K562 (cell line): ENCODE data around the gene ANO3. TPM values are rescaled to one million over a fixed set of nuclear protein-coding genes. Genes with fewer than 3 reads are reported as not detected.

Experiments
- ATAC-seq: fragments of 200-7000 bp; cut with Tn5 transposase; 3 replicates; pipeline ENCODE4 v1.9.1; 2020; ENCODE audit warnings: moderate library complexity
- BruUV-seq: library from RNA; stranded (reverse); fragments of 400-500 nt; replicated peaks from 2 replicates; lab custom pipeline; 2021; lab: Mats Ljungman, UMichigan
- CTCF ChIA-PET: fragments of 300-600 bp; formaldehyde crosslinking; extraction: SDS; loops from one replicate; lab custom pipeline; 2021; ENCODE audit warnings: low intra/inter-chr PET ratio; lab: Yijun Ruan, JAX
- POLR2A ChIA-PET: fragments of 300-600, 350-650 bp; sonication (Branson Sonifier 250); formaldehyde crosslinking; extraction: SDS; loops from one replicate; lab custom pipeline; 2021; ENCODE audit warnings: antibody characterized with exemption, inconsistent platforms; lab: Yijun Ruan, JAX
- DNase-seq, 4 experiments: peaks; one replicate each; pipeline versions ENCODE4 v3.0.0 to v3.0.0-alpha.2; 2011 to 2018; ENCODE audit warnings: low spot score in 3 of 4, mixed read lengths in 3 of 4; ENCODE audit errors: extremely low read depth in 1 of 4
- FAIRE-seq: peaks from 2 replicates; lab custom pipeline; 2011; peaks lifted over from hg19 to GRCh38; lab: Jason Lieb, UNC
- H2AFZ ChIP-seq: 2 replicates; pipeline ENCODE4 v1.6.0; 2011; ENCODE audit warnings: low read depth, low read length, control low read depth, inconsistent platforms
- H3K27ac ChIP-seq: fragments of 200-600 bp; 3 replicates; pipeline ENCODE4 v1.8.0; 2011; ENCODE audit warnings: low read depth, mild to moderate bottlenecking, control low read depth, inconsistent platforms, low read length, moderate library complexity, mixed read lengths; ENCODE audit errors: extremely low read depth
- H3K27me3 ChIP-seq, 2 experiments: fragments of 300-600 bp in 1 of 2; 2 replicates in 1 of 2; 3 replicates in 1 of 2; pipeline versions ENCODE4 v1.6.0 to v1.8.0; 2011; ENCODE audit warnings: inconsistent platforms in 2 of 2, low read length in 2 of 2, mild to moderate bottlenecking in 1 of 2, mixed read lengths in 1 of 2, moderate library complexity in 1 of 2; ENCODE audit not compliant: control insufficient read depth in 2 of 2, insufficient read depth in 2 of 2
- H3K36me3 ChIP-seq: fragments of 300-600 bp; 3 replicates; pipeline ENCODE4 v1.8.0; 2011; ENCODE audit warnings: mild to moderate bottlenecking, low read length, inconsistent platforms; ENCODE audit not compliant: control insufficient read depth, insufficient read depth
- H3K4me1 ChIP-seq, 2 experiments: fragments of 200-600 bp in 1 of 2; replicated peaks in 1 of 2; 2 replicates in 1 of 2; 3 replicates in 1 of 2; pipeline versions ENCODE4 v1.5.1 to v1.8.0; 2011; ENCODE audit warnings: inconsistent platforms in 2 of 2, low read length in 2 of 2, mild to moderate bottlenecking in 1 of 2, mixed read lengths in 1 of 2, moderate library complexity in 1 of 2; ENCODE audit not compliant: control insufficient read depth in 2 of 2, insufficient read depth in 2 of 2
- H3K4me2 ChIP-seq: 2 replicates; pipeline ENCODE4 v1.6.1; 2011; ENCODE audit warnings: low read length, control low read depth, inconsistent platforms, mixed read lengths; ENCODE audit not compliant: insufficient read depth
- H3K4me3 ChIP-seq: fragments of 200-600 bp; sonication (generic), shearing (Covaris generic); 2 replicates; pipeline ENCODE4 v1.5.1; 2016; ENCODE audit warnings: control low read depth, inconsistent platforms
- H3K79me2 ChIP-seq: fragments of 200-600 bp; 3 replicates; pipeline ENCODE4 v1.8.0; 2011; ENCODE audit warnings: low read length, inconsistent platforms; ENCODE audit not compliant: control insufficient read depth, insufficient read depth
- H3K9ac ChIP-seq, 2 experiments: 2 replicates each; pipeline versions ENCODE4 v1.6.0 to v1.6.1; 2011; ENCODE audit warnings: low read depth in 2 of 2, low read length in 2 of 2, control low read depth in 1 of 2, inconsistent platforms in 1 of 2, mild to moderate bottlenecking in 1 of 2, mixed read lengths in 1 of 2; ENCODE audit not compliant: insufficient read depth in 1 of 2
- H3K9me1 ChIP-seq: one replicate; pipeline ENCODE4 v1.6.0; 2011; ENCODE audit warnings: inconsistent platforms, mild to moderate bottlenecking, low read length, moderate library complexity; ENCODE audit not compliant: control insufficient read depth, insufficient read depth
- H3K9me3 ChIP-seq: replicated peaks from 2 replicates; pipeline ENCODE4 v1.5.1; 2011; ENCODE audit warnings: low read depth, low read length, inconsistent platforms; ENCODE audit not compliant: control insufficient read depth, insufficient read depth
- H4K20me1 ChIP-seq: replicated peaks from 2 replicates; pipeline ENCODE4 v1.6.1; 2011; ENCODE audit warnings: low read length, inconsistent platforms, mixed read lengths; ENCODE audit not compliant: control insufficient read depth, insufficient read depth
- ETV1 ChIP-seq: fragments of 450-650 bp; conservative IDR thresholded peaks from 2 replicates; pipeline ENCODE4 v1.6.1; 2016; ENCODE audit warnings: missing genetic modification characterization, control low read depth, low read depth, missing compliant biosample characterization
- HIVEP1 ChIP-seq: fragments of 250-450 bp; sonication (Bioruptor Pico); IDR thresholded peaks from 2 replicates; pipeline ENCODE4 v1.4.0; 2020; ENCODE audit warnings: mild to moderate bottlenecking
- HNRNPUL1 ChIP-seq: fragments of 200-400 bp; formaldehyde crosslinking; IDR thresholded peaks from 2 replicates; pipeline ENCODE4 v1.6.1; 2017; ENCODE audit warnings: low read length
- NFIX ChIP-seq: fragments of 250-450 bp; sonication (Bioruptor Pico); IDR thresholded peaks from 2 replicates; pipeline ENCODE4 v1.4.0; 2020; ENCODE audit warnings: low read depth, mild to moderate bottlenecking, moderate library complexity
- NFRKB ChIP-seq: fragments of 450-650 bp; IDR thresholded peaks from 2 replicates; pipeline ENCODE4 v1.6.1; 2016; ENCODE audit warnings: low read depth
- SP1 ChIP-seq: sonication (generic); formaldehyde crosslinking; IDR thresholded peaks from 2 replicates; pipeline ENCODE4 v1.8.1; 2022; ENCODE audit warnings: mild to moderate bottlenecking, missing genetic modification reagents
- TSHZ1 ChIP-seq: fragments of 250-450 bp; sonication (Bioruptor Pico); IDR thresholded peaks from 2 replicates; pipeline ENCODE4 v1.4.0; 2020; ENCODE audit warnings: mild to moderate bottlenecking, moderate library complexity
- WHSC1 ChIP-seq: IDR thresholded peaks from one replicate; pipeline ENCODE4 v1.6.1; 2012; ENCODE audit warnings: low read length, control low read depth, inconsistent platforms
- ZC3H11A ChIP-seq: IDR thresholded peaks from 2 replicates; pipeline ENCODE4 v1.6.1; 2012; ENCODE audit warnings: low read depth, low read length, improper control_type of control experiment
- ZNF133 ChIP-seq: fragments of 250-450 bp; sonication (Bioruptor Pico); IDR thresholded peaks from 2 replicates; pipeline ENCODE4 v1.4.0; 2020; ENCODE audit warnings: mild to moderate bottlenecking
- WGBS: fragments of 100-300 bp; shearing (Covaris generic); methylation state at CpG from one replicate; pipeline ENCODE4 v1.1.6; 2016; ENCODE audit warnings: low coverage, mixed read lengths; ENCODE audit not compliant: insufficient coverage; ENCODE audit errors: missing lambda C conversion rate; 5-methylcytosine and 5-hydroxymethylcytosine counted together
- in situ Hi-C: fragments of 300-500 bp; cut with MboI; formaldehyde crosslinking; loops from 4 replicates; pipeline ENCODE4 v1.15.0; 2018; ENCODE audit warnings: inconsistent platforms, mixed read lengths
- intact Hi-C: fragments of 100-400 bp; cut with micrococcal nuclease; formaldehyde crosslinking; loops from 2 replicates; pipeline ENCODE4 v1.14.2; 2022
- polyA plus RNA-seq, 8 experiments: library from polyadenylated mRNA; depleted of rRNA in 4 of 8; stranded (reverse) in 5 of 8; unstranded in 3 of 8; fragments of >200 nt; fragmentation: Nextera tagmentation in 2 of 8; fragmentation: Illumina TruSeq in 1 of 8; extraction: Ambion mirVana in 2 of 8; extraction: Trizol in 1 of 8; gene quantifications; 2 replicates each; pipeline versions ENCODE4 v1.2.1 to v1.2.3, GENCODE V29; 2011 to 2014; ENCODE audit warnings: inconsistent platforms in 1 of 8, missing spikeins in 1 of 8
- total RNA-seq, 7 experiments: library from RNA; depleted of rRNA in 6 of 7; stranded (reverse); fragments of >200 nt in 6 of 7; fragmentation: Illumina TruSeq in 2 of 7; extraction: Trizol in 2 of 7; gene quantifications; 2 replicates each; pipeline versions ENCODE4 v1.2.1 to v1.2.3, GENCODE V29; 2011 to 2021; ENCODE audit warnings: low replicate concordance in 1 of 7

The ANO3 gene
- total and polyA plus RNA-seq, 9 of the 15 experiments (the other 6 are each of a cell fraction or from before 2014, with no cell fraction given), result 0.01 to 0.13 (median 0.04) TPM; not detected in 1

GRCh38 chr11:26510164-26510563 lies 178.2 kb downstream of the ANO3 start:
- Histone ChIP-seq H3K9me3 (no peaks in the 10 kb centered on the region), H4K20me1 (no peaks in the 10 kb centered on the region), H3K4me3 (no peak overlapping the region), H3K4me2 (no peak overlapping the region), H3K4me1 (no peaks in the 10 kb centered on the region), H3K27ac (no peak overlapping the region), H3K9ac (no peak overlapping the region), H2AFZ (no peak overlapping the region), H3K27me3 (no peaks in the 10 kb centered on the region), H3K9me1 (no peaks in the 10 kb centered on the region), H3K79me2 (no peaks in the 10 kb centered on the region), H3K36me3 (no peaks in the 10 kb centered on the region)
- ChIA-PET CTCF (no interaction called here), POLR2A (no interaction called here)
- DNase-seq, result no peak
- WGBS, result 0% methylated on average over 2 of the region's 2 CpGs
- in situ Hi-C loops, result no loop called here
- no peak for TF ChIP-seq TSHZ1 (CRISPR knock-in tag)
- TF ChIP-seq HIVEP1 (CRISPR knock-in tag), result no peak
- TF ChIP-seq ZC3H11A, result no peak
- no peak for TF ChIP-seq SP1 (CRISPR knock-in tag)
- no peak for TF ChIP-seq HNRNPUL1
- TF ChIP-seq NFIX (CRISPR knock-in tag), result no peak
- TF ChIP-seq ZNF133 (CRISPR knock-in tag), result no peak
- no peak for TF ChIP-seq WHSC1
- no peak for TF ChIP-seq ETV1
- no peak for TF ChIP-seq NFRKB
- no TSS peak for BruUV-seq
- no peak for FAIRE-seq
- intact Hi-C loops, result no loop called here
- no peak for ATAC-seq
